Measurements from ENCODE around the gene EVC2.
"Not testable (repeated sequence)": the region's sequence is repeated elsewhere in the genome, so short reads cannot be mapped to it uniquely, and the experiment has no call there.

Gene EVC2

DNA sequence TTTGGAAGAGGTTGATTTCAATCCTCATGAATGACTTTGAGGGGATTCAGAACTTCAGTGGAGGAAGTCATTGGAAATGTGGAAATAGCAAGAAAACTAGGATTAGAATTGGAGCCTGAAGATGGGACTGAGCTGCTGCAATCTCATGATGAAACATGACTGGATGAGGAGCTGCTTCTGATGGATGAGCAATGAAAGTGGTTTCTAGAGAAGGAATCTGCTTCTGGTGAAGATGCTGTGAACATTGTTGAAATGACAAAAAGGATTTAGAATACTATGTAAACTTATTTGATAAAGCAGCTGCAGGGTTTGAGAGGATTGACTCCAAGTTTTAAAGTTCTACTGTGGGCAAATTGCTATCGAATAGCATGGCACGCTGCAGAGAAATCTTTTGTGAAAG lies 29.7 kb upstream of the EVC2 start:
- DNase-seq: no peak

GRCh38 chr4:5735463-5735862 lies 27.1 kb upstream of the EVC2 start:
- DNase-seq: no peak

GRCh38 chr4:5734853-5735252 lies 26.5 kb upstream of the EVC2 start:
- DNase-seq: no peak

DNA sequence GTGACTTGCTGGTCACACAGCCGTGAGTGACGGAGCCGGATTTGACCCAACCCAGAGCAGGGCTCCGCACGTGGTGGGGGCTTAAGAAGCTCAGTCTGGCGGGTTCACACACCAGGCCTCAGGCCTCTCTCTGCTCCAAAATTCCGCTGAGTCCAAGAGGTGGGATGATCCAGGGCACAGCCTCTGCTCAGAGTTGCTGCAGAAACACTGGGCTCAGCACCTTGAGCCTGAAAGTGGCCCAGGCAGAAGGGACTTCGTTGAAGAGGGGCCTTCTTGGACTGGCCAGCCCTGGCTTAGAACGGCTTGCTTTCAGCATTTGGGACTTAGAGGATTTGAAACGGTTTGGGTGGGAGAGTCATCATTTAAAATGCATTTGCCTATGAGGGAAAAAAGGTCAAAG lies 23.8 kb upstream of the EVC2 start:
- DNase-seq: no peak

DNA sequence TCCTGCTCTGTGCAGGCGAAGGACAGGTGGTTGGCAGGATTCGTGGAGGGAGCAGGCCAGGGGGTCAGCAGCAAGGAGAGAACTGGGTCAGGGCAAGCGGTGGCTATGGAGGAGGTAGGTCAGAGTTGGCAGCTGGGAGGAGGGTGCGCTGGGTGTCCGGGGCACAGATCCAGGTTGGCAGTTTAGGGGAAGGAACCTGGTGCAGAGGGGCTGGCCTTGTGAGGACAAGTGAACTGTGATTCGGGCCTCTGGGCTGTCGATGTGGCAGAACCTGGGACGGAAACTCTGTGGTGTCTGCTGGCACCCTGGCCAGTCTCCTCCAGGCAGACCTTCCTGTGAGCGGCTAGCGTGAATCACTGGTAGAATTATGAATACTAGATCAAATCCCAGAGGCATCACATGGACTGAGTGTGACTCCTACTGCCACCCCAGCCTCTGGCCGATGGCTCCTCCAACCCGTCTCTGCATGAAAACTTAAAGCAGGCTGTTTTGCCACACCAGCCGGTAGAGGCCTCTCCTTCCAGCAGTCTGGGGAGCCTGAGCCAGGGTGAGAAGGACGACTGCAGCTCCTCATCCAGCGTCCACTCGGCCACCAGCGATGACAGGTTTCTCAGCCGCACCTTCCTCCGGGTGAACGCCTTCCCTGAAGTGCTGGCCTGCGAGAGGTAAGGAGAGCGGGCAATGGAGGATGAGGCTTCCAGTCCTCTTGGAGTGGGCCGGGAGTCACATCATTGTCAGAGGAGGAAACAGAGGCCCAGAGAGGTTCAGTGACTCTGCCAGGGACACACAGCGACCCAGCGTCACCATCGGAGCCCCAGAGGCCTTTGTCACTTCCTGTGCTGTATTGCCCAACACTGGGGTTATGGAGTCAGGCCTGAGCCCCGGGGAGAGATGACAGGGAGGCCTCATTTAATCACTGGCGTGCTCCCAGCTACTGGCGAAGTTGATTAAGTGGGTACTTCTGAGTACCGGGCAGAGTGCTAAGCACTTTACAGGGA lies 22.9 kb upstream of the EVC2 start:
- no peak for DNase-seq

- DNase-seq: no peak
These were observed 22.1 kb upstream of the EVC2 start for GRCh38 chr4:5730436-5730835.

GRCh38 chr4:5728412-5728811 lies 20.1 kb upstream of the EVC2 start:
- not testable (repeated sequence) for DNase-seq

- no peak for DNase-seq
These were observed 16.0 kb upstream of the EVC2 start for GRCh38 chr4:5724377-5724776.

DNA sequence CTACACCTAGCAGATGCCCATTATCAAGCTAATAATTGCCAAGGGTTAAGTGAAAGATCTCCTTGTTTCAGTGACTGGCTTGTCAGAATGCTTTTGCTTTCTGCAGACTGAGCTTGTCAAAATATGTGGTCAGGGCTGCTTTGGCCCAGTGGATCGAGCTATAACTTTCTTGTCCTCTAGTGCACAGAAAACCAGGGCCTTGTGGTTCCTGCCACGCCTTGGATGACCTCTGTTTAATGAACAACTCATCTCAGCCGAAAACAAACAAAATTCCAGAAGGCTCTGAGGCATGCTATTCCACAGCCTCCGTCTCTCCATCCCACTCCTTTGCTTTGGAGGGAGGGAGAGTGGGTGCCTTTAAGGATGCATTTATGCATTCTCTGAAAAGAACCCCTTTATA lies 14.0 kb upstream of the EVC2 start:
- DNase-seq: no peak

- no peak for DNase-seq
These were observed 13.6 kb upstream of the EVC2 start for GRCh38 chr4:5721923-5722322.

- DNase-seq: no peak
These were observed 12.6 kb upstream of the EVC2 start for GRCh38 chr4:5720980-5721379.

GRCh38 chr4:5720157-5720850 lies 11.9 kb upstream of the EVC2 start:
- DNase-seq: no peak

GRCh38 chr4:5719350-5720055 lies 11.1 kb upstream of the EVC2 start:
- no peak for DNase-seq

- DNase-seq: no peak
These were observed 10.1 kb upstream of the EVC2 start for GRCh38 chr4:5718411-5718810.

DNA sequence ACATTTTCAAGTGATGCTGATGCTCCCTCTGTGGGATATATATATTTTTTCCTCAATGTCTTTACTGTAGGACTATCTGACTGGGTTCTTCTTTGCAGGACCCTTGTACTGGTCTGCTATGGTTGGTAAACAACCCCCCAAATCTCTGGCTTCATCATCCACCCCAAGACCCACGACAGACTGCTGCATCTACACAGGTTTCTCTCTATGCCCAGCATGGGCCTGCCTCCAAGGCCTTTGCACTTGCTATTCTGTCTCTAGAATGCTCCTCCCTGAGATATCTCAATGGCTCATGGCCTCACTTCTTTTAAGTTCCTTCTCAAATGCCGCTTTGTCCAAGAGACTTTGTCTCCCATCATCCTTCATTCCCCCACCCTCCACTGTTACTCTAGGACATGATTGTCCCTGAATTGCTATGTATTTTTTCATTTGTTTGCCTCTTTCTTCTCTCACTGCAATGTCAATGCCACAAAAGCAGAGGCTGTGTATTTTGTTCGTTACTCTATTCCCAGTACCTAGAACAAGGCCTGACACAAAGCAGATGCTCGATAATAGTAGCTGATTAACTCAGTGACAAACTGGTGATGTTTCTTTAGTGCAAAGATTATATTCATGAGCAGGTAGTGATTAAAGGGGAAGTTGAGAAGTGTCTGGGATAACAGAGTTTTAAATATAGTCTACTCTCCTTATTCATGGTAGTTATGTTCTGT lies 9.2 kb upstream of the EVC2 start:
- no peak for DNase-seq

GRCh38 chr4:5716391-5716790 lies 8.0 kb upstream of the EVC2 start:
- DNase-seq: no peak

GRCh38 chr4:5715357-5715756 lies 7.0 kb upstream of the EVC2 start:
- DNase-seq: no peak

DNA sequence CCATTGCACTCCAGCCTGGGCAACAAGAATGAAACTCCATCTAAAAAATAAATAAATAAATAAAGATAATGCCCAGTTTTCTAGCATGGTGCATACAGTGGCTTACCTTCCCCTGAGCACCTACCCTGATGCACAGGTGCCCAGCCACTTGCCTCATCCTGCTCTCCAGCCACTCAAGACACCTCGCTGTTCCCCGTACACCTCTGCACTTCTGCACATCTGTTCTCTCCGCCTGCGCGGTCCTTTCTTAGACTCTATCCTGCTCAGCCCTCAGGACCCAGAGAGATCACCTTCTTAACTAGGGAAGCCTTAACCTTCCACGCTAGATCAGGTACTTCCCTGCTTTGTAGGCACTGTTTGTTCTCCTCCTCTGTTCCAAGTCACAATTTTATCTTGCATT lies 5.5 kb upstream of the EVC2 start:
- DNase-seq: no peak

DNA sequence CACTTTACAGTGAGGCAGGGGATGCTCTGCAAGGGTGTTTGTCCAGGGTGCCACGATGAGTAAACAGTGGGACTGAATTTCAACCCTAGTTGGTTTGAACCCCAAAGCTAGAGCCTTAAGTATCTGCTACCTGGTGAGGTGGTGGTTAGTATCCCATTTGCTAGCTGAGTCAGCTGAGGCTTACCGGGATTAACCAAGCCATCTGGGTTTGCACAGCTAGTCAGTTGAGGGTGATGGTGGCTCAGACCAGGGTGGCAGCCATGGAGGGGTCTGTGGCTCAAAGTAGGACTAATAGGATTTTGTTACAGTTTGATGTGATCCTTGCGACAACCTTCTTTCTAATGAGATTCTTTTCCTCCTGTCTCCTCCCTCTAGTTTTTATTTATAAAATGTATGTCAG lies 4.6 kb upstream of the EVC2 start:
- DNase-seq: no peak

- no peak for DNase-seq
These were observed 4.2 kb upstream of the EVC2 start for GRCh38 chr4:5712517-5712916.

DNA sequence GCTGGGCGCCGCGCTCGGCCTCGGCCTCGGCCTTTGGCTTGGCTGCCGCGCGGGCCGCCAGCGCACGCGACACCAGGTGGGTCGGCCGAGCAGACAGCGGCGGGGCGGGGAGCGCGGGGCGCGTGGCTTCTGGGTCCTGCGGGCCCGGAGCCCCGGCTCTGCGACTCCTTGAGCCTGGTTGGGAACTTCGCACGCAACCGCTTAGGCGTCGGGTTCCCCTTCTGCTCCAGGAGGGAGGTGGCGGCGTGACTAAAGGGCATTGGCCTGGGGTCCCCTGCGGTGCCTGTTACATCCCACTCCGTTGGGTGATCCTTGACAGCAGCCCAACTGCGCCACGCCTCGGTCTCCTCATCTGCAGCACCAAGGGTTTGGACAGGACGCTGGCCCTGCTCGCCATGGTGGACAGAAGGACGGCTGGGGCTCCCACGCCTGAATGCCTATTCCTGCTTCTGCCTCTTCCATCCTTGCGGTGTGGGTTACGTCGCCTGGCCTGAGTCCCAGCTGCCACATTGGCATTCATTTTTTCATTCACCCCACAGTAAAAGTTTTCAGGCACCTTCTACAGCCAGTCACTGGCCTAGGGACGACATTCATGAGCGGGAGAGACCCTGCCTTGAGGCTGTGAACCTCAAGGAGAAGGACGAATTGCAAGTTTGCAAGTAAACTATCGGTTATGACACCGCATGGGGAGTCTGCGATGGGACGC lies 3.3 kb upstream of the EVC2 start:
- DNase-seq: no peak

GRCh38 chr4:5710961-5711478 lies 2.7 kb upstream of the EVC2 start, which contains the start of gene EVC:
Gene EVC, plus strand, starts transcription at chr4:5711201. Its CDS starts 180 bp downstream, at chr4:5711381.
- DNase-seq: peak; percentile 33
